HG03575 (cell line): ENCODE measurements around the gene CPA4.

ENCODE experiments used
- ATAC-seq: cut with Tn5 transposase; IDR thresholded peaks from one replicate; pipeline ENCODE4 v1.9.1; 2021; ENCODE audit not compliant: unreplicated experiment, insufficient number of reproducible peaks, low FRiP score; ENCODE audit errors: extremely low read depth

CPA4 gene

DNA sequence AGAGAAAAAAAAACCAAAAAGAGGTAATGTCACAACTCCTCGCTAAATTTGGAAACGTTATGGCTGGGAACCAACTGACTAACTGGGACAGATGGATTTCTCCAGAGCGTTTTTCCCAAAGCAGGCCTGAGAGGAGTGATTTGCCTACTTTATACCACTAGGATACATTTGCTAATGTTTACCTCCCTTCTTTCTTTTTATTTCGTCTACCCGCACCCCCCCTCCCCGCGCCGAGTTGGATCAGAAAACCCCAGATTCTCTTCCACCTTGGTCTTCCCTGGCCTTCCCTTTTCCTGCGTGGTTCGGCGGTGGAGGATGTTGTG lies 19.1 kb upstream of the CPA4 start:
- no peak for ATAC-seq

DNA sequence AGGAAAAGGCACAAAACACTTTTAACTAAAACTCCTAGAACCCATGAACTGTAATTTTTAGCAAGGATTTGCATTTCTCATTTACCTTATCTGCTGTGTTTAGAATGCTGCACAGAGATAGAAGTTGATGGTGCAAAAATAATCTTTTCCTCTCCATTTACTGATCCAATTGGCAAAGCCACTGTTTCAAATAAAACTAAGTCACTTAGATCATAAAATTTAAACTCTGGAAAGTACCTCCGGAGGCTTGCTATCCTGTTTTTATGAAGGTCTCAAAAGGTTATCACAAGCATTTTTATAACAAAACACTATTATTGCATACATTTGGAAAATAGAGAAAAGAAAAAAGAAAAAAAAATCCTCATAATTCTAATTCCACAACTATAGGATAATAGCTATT lies 18.7 kb upstream of the CPA4 start:
- ATAC-seq = no peak

DNA sequence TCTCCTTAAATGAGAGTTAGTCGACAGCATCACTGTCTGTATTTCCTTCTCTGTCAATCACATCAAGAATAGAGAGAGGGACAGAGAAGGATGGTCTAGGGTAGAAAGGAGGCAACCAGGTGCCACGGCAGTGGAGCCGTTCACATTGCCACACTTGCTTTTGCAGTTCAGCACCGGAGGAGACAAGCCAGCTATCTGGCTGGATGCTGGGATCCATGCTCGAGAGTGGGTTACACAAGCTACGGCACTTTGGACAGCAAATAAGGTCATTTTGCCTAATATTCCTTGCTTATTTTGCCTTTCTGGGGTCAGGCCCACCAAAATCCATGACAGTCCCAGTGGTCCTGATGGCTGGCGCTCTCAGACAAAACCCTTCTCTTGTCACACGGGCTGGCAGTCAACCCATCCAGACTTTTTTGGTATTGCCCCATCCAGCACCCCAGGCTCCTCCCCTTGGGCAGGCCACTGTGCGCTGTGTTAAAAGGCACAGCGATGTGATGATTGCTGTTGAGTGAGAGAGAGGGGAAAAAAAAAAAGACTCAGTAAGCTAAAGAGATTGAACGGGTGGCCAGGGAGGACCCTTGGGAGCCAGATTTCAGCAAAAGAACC lies 17.9 kb upstream of the CPA4 start:
- no peak for ATAC-seq

GRCh38 chr7:130275826-130276297 lies 17.1 kb upstream of the CPA4 start:
- ATAC-seq = no peak

GRCh38 chr7:130276796-130277762 lies 15.9 kb upstream of the CPA4 start:
- ATAC-seq = no peak

- ATAC-seq = no peak
These were observed 15.0 kb upstream of the CPA4 start for GRCh38 chr7:130277763-130278643.

DNA sequence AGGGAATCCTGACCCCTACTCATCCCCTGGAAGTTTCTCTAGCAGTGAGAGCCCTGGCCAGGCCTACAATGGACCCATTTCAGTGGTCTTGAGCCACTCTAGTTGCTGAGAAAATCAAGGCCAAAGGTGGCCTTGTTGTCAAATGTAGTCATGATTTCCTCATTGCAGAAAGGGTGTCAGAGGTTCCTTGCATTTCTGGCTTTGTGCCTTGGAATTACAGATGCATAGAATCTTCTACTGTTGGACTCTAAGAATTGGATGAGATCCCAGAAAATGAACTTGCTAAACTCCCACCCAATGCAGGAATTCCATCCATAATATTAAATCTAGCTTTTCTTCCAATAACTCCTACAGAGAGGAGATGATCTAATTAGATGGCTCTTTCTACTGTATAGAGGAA lies 14.1 kb upstream of the CPA4 start:
- no peak for ATAC-seq

DNA sequence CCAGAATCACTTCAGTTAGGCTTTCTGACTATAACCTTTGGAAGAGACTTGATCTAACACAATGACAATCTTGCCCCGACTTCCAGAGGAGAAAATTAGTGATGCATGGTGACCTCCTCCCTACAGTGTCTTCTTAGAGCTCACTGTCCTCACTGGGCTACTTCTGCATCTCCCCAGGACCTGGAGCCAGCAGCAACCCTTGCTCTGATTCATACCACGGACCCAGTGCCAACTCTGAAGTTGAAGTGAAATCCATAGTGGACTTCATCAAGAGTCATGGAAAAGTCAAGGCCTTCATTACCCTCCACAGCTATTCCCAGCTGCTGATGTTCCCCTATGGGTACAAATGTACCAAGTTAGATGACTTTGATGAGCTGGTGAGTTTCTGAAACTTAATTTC lies 13.7 kb upstream of the CPA4 start:
- no peak for ATAC-seq

- no peak for ATAC-seq
These were observed 13.1 kb upstream of the CPA4 start for GRCh38 chr7:130279906-130280305.

DNA sequence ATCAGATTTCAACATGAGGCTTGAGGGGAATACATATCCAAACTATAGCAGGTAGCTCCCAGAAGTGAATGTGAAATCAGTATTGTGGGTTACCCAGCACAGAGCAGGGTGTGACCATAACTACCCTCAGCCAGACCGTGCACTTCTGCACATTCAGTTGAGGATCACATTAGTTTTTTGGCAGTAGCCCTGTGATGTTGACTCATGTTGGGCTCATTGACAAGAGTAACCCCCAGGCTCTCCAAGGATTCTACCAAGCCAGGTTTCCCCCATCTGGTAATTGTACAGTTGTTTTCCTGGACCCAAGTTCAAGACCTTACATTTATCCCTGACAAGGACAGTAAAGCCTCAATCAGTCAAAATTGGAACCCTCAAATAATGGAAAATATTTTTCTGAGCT lies 11.7 kb upstream of the CPA4 start:
- no peak for ATAC-seq

DNA sequence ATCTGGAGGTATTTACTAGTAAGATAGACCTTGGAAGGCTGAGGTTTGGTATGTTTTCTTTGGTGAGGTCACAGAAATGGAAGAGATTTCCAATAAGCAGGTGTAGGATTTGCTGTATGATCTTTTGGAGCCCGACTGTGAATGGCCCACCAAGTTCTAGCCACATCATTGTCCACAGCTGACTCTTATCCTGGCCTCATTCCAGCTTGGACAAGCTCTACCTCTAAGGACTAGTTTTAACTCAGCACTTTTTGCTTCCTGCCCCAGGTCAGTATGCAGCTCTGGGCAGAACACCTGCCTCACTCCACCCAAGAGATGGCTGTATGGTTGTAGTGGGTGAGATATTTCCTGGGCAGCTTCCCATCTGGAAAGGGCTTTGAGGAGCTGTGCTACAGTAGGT lies 6.1 kb upstream of the CPA4 start:
- ATAC-seq = no peak

- ATAC-seq = no peak
These were observed 4.8 kb upstream of the CPA4 start for GRCh38 chr7:130288168-130288567.

DNA sequence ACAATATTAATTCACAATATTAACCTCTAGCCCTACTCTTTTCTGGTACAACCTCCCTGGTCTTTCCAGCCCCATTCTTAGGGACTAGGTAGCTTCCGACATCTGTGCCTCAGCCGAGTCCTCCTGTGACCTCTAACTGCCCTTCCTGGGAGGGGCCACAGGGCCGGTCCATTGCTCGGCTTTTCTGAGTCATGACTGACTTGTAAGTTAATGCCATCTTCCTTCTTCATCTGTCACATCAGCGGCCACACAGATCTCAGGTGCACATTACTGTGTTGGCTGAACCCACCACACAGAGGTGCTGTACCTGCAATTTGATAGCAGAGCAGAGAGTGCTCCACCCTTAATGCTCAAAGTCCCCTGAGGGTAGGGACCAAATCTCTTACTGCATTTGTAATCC lies 4.1 kb upstream of the CPA4 start:
- ATAC-seq = no peak

DNA sequence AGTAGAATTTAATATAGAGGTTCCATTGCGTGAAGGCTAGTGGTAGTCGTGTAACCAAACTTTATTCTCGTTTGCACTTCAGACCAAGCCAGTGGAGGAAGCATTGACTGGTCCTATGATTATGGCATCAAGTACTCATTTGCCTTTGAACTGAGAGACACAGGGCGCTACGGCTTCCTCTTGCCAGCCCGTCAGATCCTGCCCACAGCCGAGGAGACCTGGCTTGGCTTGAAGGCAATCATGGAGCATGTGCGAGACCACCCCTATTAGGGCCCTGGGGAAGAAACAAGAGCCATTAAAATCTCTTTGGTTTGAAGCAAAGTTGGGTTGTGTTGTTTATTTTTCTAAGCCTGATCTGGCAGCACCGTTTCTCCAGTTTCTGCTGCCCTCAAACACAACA lies 3.5 kb upstream of the CPA4 start:
- no peak for ATAC-seq

GRCh38 chr7:130290745-130291144 lies 2.2 kb upstream of the CPA4 start:
- no peak for ATAC-seq

GRCh38 chr7:130293521-130293920 lies 560 bp downstream of the CPA4 start:
- ATAC-seq = no peak

- ATAC-seq = no peak
These were observed 1.4 kb downstream of the CPA4 start for GRCh38 chr7:130294314-130294713.

DNA sequence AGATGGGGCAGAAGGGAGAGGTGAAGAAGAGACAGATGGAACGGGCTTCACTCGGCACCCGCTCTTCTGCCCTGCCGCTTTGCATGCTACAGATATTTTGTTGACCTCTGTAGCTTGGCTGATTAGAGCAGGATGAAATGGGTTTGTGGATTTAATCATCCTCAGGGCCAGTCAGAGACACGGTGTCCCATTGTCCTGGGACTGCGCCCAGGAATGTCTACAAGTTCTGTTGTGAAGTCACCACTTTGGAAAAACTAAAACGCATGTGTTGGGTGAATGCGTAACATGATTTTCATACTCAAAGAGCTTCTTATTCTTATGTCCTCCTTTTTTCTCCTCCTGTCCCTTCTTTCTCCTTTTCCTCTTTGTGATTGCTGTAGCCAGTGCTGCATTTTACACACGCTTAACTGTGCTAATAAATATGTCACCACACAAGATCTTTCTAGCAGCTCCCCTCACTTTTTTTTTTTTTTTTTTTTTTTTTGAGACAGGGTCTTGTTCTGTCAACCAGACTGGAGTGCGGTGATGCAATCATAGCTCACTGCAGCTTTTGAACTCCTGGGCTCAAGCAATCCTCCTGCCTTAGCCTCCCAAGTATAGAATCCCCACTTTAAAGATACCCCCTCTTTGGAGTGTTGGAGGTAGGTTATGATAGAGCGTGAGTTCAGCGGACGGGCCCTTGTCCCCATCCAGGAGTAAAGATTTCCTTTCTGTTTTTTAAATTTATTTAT lies 3.4 kb downstream of the CPA4 start:
- no peak for ATAC-seq
